SK-N-SH treated with all-trans-retinoic acid at 6 μM for 48 hours (cell line): ENCODE results near the gene SCG3.

Source experiments
- ATAC-seq: fragments of 200-7000 bp; cut with Tn5 transposase; 3 replicates; pipeline ENCODE4 v1.9.1; 2020; ENCODE audit warnings: mild to moderate bottlenecking, moderate library complexity
- BACH2 ChIP-seq: fragments of 250-450 bp; sonication (Bioruptor Pico); IDR thresholded peaks from 2 replicates; pipeline ENCODE4 v1.9.0; 2021; ENCODE audit warnings: mild to moderate bottlenecking, borderline replicate concordance
- CSDC2 ChIP-seq: fragments of 250-450 bp; sonication (Bioruptor Pico); IDR thresholded peaks from 2 replicates; pipeline ENCODE4 v1.5.0; 2020; ENCODE audit warnings: mild to moderate bottlenecking, moderate library complexity
- ESRRG ChIP-seq: fragments of 250-450 bp; sonication (Bioruptor Pico); IDR thresholded peaks from 2 replicates; pipeline ENCODE4 v1.6.1; 2021; ENCODE audit warnings: mild to moderate bottlenecking
- GLIS3 ChIP-seq: fragments of 250-450 bp; sonication (Bioruptor Pico); IDR thresholded peaks from 2 replicates; pipeline ENCODE4 v1.5.0; 2020; ENCODE audit warnings: mild to moderate bottlenecking, moderate library complexity
- ISL1 ChIP-seq: fragments of 250-450 bp; sonication (Bioruptor Pico); IDR thresholded peaks from 2 replicates; pipeline ENCODE4 v2.1.2; 2022; ENCODE audit warnings: mild to moderate bottlenecking, moderate library complexity
- PPARA ChIP-seq: fragments of 250-450 bp; sonication (Bioruptor Pico); IDR thresholded peaks from 2 replicates; pipeline ENCODE4 v1.5.0; 2020; ENCODE audit warnings: mild to moderate bottlenecking, borderline replicate concordance
- RARB ChIP-seq: fragments of 250-450 bp; sonication (Bioruptor Pico); IDR thresholded peaks from 2 replicates; pipeline ENCODE4 v1.8.0; 2021; ENCODE audit warnings: mild to moderate bottlenecking, moderate library complexity
- TCF4 ChIP-seq: fragments of 250-450 bp; sonication (Bioruptor Pico); IDR thresholded peaks from 2 replicates; pipeline ENCODE4 v1.8.0; 2021; ENCODE audit warnings: mild to moderate bottlenecking, moderate library complexity, borderline replicate concordance
- TOX ChIP-seq: fragments of 250-450 bp; sonication (Bioruptor Pico); IDR thresholded peaks from 2 replicates; pipeline ENCODE4 v1.8.0; 2021; ENCODE audit warnings: mild to moderate bottlenecking, moderate library complexity, borderline replicate concordance
- ZC3H10 ChIP-seq: fragments of 250-450 bp; sonication (Bioruptor Pico); IDR thresholded peaks from 2 replicates; pipeline ENCODE4 v1.5.1; 2021; ENCODE audit warnings: mild to moderate bottlenecking, moderate library complexity
- ZFP3 ChIP-seq: fragments of 250-450 bp; sonication (Bioruptor Pico); IDR thresholded peaks from 2 replicates; pipeline ENCODE4 v1.5.0; 2020; ENCODE audit warnings: mild to moderate bottlenecking, moderate library complexity
- ZNF565 ChIP-seq: fragments of 450-650 bp; formaldehyde crosslinking; conservative IDR thresholded peaks from 2 replicates; pipeline ENCODE4 v1.5.0; 2020; ENCODE audit warnings: low read depth, mild to moderate bottlenecking, moderate library complexity
- ZNF70 ChIP-seq: fragments of 450-650 bp; formaldehyde crosslinking; IDR thresholded peaks from 2 replicates; pipeline ENCODE4 v1.5.0; 2020; ENCODE audit warnings: mild to moderate bottlenecking, moderate library complexity
- TF ChIP-seq, protein P1 (sequence below): fragments of 250-450 bp; sonication (Bioruptor Pico); IDR thresholded peaks from 2 replicates; pipeline ENCODE4 v1.8.0; 2021; ENCODE audit warnings: low read depth, mild to moderate bottlenecking, moderate library complexity, borderline replicate concordance
- TF ChIP-seq, protein P2 (sequence below): fragments of 250-450 bp; sonication (Bioruptor Pico); IDR thresholded peaks from 2 replicates; pipeline ENCODE4 v1.5.1; 2021; ENCODE audit warnings: mild to moderate bottlenecking, moderate library complexity
- TF ChIP-seq, protein P3 (sequence below): fragments of 250-450 bp; sonication (Bioruptor Pico); IDR thresholded peaks from 2 replicates; pipeline ENCODE4 v1.5.0; 2020; ENCODE audit warnings: mild to moderate bottlenecking, moderate library complexity
- TF ChIP-seq, protein P4 (sequence below): fragments of 250-450 bp; sonication (Bioruptor Pico); IDR thresholded peaks from 2 replicates; pipeline ENCODE4 v1.5.1; 2020; ENCODE audit warnings: low read depth, mild to moderate bottlenecking, moderate library complexity

Gene SCG3

DNA sequence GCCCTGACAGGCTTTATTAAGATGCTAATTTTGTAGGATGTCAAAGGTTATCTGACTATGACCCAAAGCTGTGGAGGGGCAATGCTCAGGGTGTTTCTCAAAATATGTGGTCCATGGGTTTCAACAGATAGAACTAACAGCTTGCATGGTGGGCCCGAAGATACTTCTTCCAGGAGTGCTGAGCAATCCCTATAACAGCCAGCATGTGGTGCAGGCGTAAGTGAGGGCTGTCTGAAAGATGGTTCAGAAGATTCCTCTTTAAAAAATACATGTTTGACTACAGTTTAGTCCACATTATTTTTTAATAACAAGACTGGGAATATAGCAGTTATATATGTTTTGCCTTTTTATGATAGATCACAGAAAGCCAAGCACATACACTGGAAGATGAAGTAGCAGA lies 7.6 kb downstream of the SCG3 start:
- TF ChIP-seq GLIS3 (CRISPR knock-in tag) = no peak
- no peak for TF ChIP-seq ISL1
- TF ChIP-seq, protein P1, sequence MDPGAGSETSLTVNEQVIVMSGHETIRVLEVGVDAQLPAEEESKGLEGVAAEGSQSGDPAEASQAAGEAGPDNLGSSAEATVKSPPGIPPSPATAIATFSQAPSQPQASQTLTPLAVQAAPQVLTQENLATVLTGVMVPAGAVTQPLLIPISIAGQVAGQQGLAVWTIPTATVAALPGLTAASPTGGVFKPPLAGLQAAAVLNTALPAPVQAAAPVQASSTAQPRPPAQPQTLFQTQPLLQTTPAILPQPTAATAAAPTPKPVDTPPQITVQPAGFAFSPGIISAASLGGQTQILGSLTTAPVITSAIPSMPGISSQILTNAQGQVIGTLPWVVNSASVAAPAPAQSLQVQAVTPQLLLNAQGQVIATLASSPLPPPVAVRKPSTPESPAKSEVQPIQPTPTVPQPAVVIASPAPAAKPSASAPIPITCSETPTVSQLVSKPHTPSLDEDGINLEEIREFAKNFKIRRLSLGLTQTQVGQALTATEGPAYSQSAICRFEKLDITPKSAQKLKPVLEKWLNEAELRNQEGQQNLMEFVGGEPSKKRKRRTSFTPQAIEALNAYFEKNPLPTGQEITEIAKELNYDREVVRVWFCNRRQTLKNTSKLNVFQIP (CRISPR knock-in tag) = no peak
- TF ChIP-seq ZFP3 = no peak
- no peak for TF ChIP-seq RARB (CRISPR knock-in tag)
- no peak for TF ChIP-seq ZNF565 (CRISPR knock-in tag)
- TF ChIP-seq ZC3H10 (CRISPR knock-in tag) = no peak
- no peak for TF ChIP-seq ESRRG (CRISPR knock-in tag)
- TF ChIP-seq, protein P2, sequence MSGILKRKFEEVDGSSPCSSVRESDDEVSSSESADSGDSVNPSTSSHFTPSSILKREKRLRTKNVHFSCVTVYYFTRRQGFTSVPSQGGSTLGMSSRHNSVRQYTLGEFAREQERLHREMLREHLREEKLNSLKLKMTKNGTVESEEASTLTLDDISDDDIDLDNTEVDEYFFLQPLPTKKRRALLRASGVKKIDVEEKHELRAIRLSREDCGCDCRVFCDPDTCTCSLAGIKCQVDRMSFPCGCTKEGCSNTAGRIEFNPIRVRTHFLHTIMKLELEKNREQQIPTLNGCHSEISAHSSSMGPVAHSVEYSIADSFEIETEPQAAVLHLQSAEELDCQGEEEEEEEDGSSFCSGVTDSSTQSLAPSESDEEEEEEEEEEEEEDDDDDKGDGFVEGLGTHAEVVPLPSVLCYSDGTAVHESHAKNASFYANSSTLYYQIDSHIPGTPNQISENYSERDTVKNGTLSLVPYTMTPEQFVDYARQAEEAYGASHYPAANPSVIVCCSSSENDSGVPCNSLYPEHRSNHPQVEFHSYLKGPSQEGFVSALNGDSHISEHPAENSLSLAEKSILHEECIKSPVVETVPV (CRISPR knock-in tag) = no peak
- TF ChIP-seq, all 23 proteins: peak for 0
- ATAC-seq = peak; percentile 50; the same call in 1 of the 3 replicates

DNA sequence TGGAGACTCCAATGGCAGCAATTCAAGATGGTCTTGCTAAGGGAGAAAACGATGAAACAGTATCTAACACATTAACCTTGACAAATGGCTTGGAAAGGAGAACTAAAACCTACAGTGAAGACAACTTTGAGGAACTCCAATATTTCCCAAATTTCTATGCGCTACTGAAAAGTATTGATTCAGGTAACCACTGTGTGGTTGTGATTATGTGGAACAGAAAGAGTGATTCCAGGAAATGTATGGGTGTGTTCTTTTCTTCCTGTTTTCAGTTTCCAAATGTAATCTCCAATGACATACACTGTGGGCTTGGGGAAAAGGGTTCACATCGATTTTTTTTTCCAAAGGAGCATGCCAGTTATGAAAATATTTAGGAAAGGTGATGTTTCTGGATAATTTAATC lies 10.9 kb downstream of the SCG3 start:
- no peak for ATAC-seq
- TF ChIP-seq ESRRG (CRISPR knock-in tag) (no peak), ZC3H10 (CRISPR knock-in tag) (no peak)
- TF ChIP-seq, protein P3, sequence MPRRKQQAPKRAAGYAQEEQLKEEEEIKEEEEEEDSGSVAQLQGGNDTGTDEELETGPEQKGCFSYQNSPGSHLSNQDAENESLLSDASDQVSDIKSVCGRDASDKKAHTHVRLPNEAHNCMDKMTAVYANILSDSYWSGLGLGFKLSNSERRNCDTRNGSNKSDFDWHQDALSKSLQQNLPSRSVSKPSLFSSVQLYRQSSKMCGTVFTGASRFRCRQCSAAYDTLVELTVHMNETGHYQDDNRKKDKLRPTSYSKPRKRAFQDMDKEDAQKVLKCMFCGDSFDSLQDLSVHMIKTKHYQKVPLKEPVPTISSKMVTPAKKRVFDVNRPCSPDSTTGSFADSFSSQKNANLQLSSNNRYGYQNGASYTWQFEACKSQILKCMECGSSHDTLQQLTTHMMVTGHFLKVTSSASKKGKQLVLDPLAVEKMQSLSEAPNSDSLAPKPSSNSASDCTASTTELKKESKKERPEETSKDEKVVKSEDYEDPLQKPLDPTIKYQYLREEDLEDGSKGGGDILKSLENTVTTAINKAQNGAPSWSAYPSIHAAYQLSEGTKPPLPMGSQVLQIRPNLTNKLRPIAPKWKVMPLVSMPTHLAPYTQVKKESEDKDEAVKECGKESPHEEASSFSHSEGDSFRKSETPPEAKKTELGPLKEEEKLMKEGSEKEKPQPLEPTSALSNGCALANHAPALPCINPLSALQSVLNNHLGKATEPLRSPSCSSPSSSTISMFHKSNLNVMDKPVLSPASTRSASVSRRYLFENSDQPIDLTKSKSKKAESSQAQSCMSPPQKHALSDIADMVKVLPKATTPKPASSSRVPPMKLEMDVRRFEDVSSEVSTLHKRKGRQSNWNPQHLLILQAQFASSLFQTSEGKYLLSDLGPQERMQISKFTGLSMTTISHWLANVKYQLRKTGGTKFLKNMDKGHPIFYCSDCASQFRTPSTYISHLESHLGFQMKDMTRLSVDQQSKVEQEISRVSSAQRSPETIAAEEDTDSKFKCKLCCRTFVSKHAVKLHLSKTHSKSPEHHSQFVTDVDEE (CRISPR knock-in tag) = no peak

DNA sequence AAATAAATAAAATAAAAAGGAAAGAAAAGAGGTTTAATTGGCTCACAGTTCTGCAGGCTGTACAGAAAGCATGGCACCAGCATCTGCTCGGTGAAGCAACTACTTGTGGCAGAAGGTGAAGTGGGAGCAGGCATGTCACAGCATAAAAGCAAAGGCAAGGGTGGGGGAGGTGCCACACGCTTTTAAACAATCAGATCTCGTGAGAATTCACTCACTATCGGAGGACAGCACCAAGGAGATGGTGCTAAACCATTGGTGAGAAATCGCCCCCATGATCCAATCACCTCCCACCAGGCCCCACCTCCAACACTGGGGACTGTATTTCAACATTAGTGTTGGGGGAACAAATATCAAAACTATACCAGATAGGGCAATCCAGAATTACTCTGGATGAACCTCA lies 15.3 kb downstream of the SCG3 start:
- TF ChIP-seq, protein P4, sequence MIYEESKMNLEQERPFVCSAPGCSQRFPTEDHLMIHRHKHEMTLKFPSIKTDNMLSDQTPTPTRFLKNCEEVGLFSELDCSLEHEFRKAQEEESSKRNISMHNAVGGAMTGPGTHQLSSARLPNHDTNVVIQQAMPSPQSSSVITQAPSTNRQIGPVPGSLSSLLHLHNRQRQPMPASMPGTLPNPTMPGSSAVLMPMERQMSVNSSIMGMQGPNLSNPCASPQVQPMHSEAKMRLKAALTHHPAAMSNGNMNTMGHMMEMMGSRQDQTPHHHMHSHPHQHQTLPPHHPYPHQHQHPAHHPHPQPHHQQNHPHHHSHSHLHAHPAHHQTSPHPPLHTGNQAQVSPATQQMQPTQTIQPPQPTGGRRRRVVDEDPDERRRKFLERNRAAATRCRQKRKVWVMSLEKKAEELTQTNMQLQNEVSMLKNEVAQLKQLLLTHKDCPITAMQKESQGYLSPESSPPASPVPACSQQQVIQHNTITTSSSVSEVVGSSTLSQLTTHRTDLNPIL = no peak
- TF ChIP-seq ZFP3 (no peak), PPARA (CRISPR knock-in tag) (no peak), ZNF70 (CRISPR knock-in tag) (no peak), ISL1 (no peak), TCF4 (CRISPR knock-in tag) (no peak), RARB (CRISPR knock-in tag) (no peak), BACH2 (CRISPR knock-in tag) (no peak), CSDC2 (CRISPR knock-in tag) (no peak), TOX (no peak)
- TF ChIP-seq, protein P1 (CRISPR knock-in tag) = no peak
- TF ChIP-seq, protein P3 (CRISPR knock-in tag) = no peak
- no peak for ATAC-seq
